ENCODE measurements around the gene HOXC10.

Gene HOXC10

GRCh38 chr12:53965281-53966084 is 19.5 kb upstream of the HOXC10 start:
- no peak for DNase-seq

- DNase-seq: no peak
These were observed 18.9 kb upstream of the HOXC10 start for GRCh38 chr12:53966085-53966384.

- DNase-seq: peak; percentile 75
These were observed 18.4 kb upstream of the HOXC10 start for GRCh38 chr12:53966385-53967133.

- DNase-seq: no peak
These were observed 17.5 kb upstream of the HOXC10 start for GRCh38 chr12:53967421-53967925.

GRCh38 chr12:53968214-53969127 is 16.5 kb upstream of the HOXC10 start:
- DNase-seq: no peak

GRCh38 chr12:53969588-53970259 is 15.2 kb upstream of the HOXC10 start:
- DNase-seq: no peak

- DNase-seq: no peak
These were observed 14.5 kb upstream of the HOXC10 start for GRCh38 chr12:53970451-53970850.

- DNase-seq: no peak
These were observed 13.8 kb upstream of the HOXC10 start for GRCh38 chr12:53971129-53971528.

- DNase-seq: no peak
These were observed 13.3 kb upstream of the HOXC10 start for GRCh38 chr12:53971686-53972085.

- no peak for DNase-seq
These were observed 12.7 kb upstream of the HOXC10 start for GRCh38 chr12:53972152-53972702.

- no peak for DNase-seq
These were observed 12.2 kb upstream of the HOXC10 start, which contains the start of gene HOXC11 for GRCh38 chr12:53972722-53973235. TSS of gene HOXC11 (plus strand) at chr12:53973126. CDS start at chr12:53973242, 116 bp downstream.

- no peak for DNase-seq
These were observed 11.5 kb upstream of the HOXC10 start for GRCh38 chr12:53973236-53974042.

- no peak for DNase-seq
These were observed 10.6 kb upstream of the HOXC10 start, which contains the start of gene HOTAIR for GRCh38 chr12:53974084-53975063. TSS of gene HOTAIR (minus strand) at chr12:53974954.

GRCh38 chr12:53975064-53975471 is 9.9 kb upstream of the HOXC10 start:
- no peak for DNase-seq

GRCh38 chr12:53975479-53976152 is 9.3 kb upstream of the HOXC10 start:
- no peak for DNase-seq

- no peak for DNase-seq
These were observed 8.6 kb upstream of the HOXC10 start for GRCh38 chr12:53976172-53976822.

GRCh38 chr12:53976823-53977595 is 7.9 kb upstream of the HOXC10 start:
- DNase-seq: no peak
